GM19372 (cell line): Measurements from ENCODE around the gene IGSF10.

ENCODE experiments used
- ATAC-seq: cut with Tn5 transposase; IDR thresholded peaks from one replicate; pipeline ENCODE4 v1.9.1; 2021; ENCODE audit warnings: mild to moderate bottlenecking, low read depth, moderate library complexity; ENCODE audit not compliant: unreplicated experiment

The IGSF10 gene

GRCh38 chr3:151462278-151462780 is 1.5 kb upstream of the IGSF10 start:
- ATAC-seq, result no peak

- no peak for ATAC-seq
Measured at GRCh38 chr3:151460228-151460627, 633 bp downstream of the IGSF10 start.

- no peak for ATAC-seq
Measured at GRCh38 chr3:151459358-151459757, 1.5 kb downstream of the IGSF10 start.

GRCh38 chr3:151456065-151456464 is 4.8 kb downstream of the IGSF10 start:
- ATAC-seq, result no peak

GRCh38 chr3:151452841-151453240 is 8.0 kb downstream of the IGSF10 start:
- no peak for ATAC-seq

- no peak for ATAC-seq
Measured at GRCh38 chr3:151452368-151452767, 8.5 kb downstream of the IGSF10 start.

GRCh38 chr3:151446002-151446340 is 14.9 kb downstream of the IGSF10 start:
- ATAC-seq, result no peak

- no peak for ATAC-seq
Measured at GRCh38 chr3:151445273-151446001, 15.4 kb downstream of the IGSF10 start.

GRCh38 chr3:151443583-151443982 is 17.3 kb downstream of the IGSF10 start:
- no peak for ATAC-seq

- no peak for ATAC-seq
Measured at GRCh38 chr3:151440940-151441339, 19.9 kb downstream of the IGSF10 start.

GRCh38 chr3:151439652-151440125 is 21.2 kb downstream of the IGSF10 start:
- ATAC-seq, result peak; percentile 75

GRCh38 chr3:151437906-151438305 is 23.0 kb downstream of the IGSF10 start:
- ATAC-seq, result no peak

GRCh38 chr3:151436675-151437446 is 24.0 kb downstream of the IGSF10 start:
- ATAC-seq, result no peak

- no peak for ATAC-seq
Measured at GRCh38 chr3:151434151-151434890, 26.5 kb downstream of the IGSF10 start.

GRCh38 chr3:151432616-151433372 is 28.1 kb downstream of the IGSF10 start:
- no peak for ATAC-seq

GRCh38 chr3:151431940-151432339 is 28.9 kb downstream of the IGSF10 start:
- ATAC-seq, result no peak

GRCh38 chr3:151430821-151431484 is 29.9 kb downstream of the IGSF10 start:
- no peak for ATAC-seq

- no peak for ATAC-seq
Measured at GRCh38 chr3:151428386-151428785, 32.5 kb downstream of the IGSF10 start.

GRCh38 chr3:151426341-151426657 is 34.6 kb downstream of the IGSF10 start:
- ATAC-seq, result peak; percentile 90
